ENCODE results near the gene PIKFYVE. TPM values are rescaled to one million over a fixed set of nuclear protein-coding genes. Genes with fewer than 3 reads are reported as not detected.

PIKFYVE gene
- total and polyA plus RNA-seq, 11 donors: 4.2 to 31.4 (median 20.2) TPM

DNA sequence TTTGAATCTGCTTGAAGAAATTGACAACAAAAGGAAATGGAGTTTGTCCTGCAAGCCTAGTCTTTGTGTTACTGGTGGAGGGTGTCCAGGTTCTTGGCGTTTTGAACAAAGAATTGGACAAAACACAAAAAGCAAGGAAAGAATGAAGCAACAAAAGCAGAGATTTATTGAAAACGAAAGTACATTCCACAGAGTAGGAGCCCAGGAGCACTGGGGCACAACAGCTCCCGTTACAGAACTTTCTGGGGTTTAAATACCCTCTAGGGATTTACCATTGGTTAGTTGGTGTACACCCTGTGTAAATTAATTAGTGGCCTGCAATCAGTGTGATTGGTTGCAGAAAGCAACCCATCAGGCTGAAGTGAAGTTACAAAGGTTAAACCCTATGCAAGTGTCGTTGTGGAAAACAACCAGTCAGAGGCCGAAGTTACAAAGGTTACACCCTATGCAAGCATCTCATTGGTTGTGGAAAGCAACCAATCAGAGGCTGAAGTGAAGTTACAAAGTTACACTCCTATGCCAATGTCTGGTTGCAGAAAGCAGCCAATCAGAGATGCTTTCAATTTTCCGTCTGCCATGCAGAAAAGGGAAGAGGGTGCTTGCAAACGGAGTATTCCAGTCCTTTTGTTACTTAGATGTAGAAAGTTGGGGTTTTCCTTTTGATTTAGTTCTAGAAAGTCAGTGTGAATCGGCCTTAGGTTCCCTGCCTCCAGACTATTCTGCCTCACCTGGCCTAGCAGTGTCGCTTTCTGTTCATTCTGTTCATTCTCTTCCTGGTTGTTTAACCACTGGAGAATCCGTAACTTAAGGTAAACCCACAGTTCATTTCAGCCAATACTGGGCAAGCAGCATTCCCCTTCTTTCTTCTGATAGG, 92.9 kb downstream of the PIKFYVE start:
- WGBS, 4 donors: 84 to 89% (median 86%) methylated on average over 10 of the region's 10 CpGs
- intact Hi-C loops (cut with DNase I): no loop called here

GRCh38 chr2:208359632-208359986, 93.6 kb downstream of the PIKFYVE start:
- ATAC-seq (peak; percentile 32 to 74 (median 40)), DNase-seq (peak in 1 of 5 donors; percentile 62)
- H3K36me3 ChIP-seq: peaks cover 0 to 41% (median 23%) of the 10 kb centered on the region in 9 donors
- H3K27me3 ChIP-seq: no peaks in the 10 kb centered on the region
- TF ChIP-seq POLR2A (IDR thresholded peaks at IDR 0.05): no peak
- TF ChIP-seq, protein P1, sequence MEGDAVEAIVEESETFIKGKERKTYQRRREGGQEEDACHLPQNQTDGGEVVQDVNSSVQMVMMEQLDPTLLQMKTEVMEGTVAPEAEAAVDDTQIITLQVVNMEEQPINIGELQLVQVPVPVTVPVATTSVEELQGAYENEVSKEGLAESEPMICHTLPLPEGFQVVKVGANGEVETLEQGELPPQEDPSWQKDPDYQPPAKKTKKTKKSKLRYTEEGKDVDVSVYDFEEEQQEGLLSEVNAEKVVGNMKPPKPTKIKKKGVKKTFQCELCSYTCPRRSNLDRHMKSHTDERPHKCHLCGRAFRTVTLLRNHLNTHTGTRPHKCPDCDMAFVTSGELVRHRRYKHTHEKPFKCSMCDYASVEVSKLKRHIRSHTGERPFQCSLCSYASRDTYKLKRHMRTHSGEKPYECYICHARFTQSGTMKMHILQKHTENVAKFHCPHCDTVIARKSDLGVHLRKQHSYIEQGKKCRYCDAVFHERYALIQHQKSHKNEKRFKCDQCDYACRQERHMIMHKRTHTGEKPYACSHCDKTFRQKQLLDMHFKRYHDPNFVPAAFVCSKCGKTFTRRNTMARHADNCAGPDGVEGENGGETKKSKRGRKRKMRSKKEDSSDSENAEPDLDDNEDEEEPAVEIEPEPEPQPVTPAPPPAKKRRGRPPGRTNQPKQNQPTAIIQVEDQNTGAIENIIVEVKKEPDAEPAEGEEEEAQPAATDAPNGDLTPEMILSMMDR (IDR thresholded peaks at IDR 0.05): no peak
- WGBS, 4 donors: 85 to 90% (median 88%) methylated on average over 16 to 17 of the region's 17 CpGs
- peak overlapping the region in 2 of 12 donors; percentile 24 to 33 for H3K4me3 ChIP-seq
- intact Hi-C loops (cut with DNase I): no loop called here
- H3K9me3 ChIP-seq: peaks cover 0 to 7% (median 0%) of the 10 kb centered on the region in 12 donors
- no peak overlapping the region for H3K27ac ChIP-seq
- no peaks in the 10 kb centered on the region for H3K4me1 ChIP-seq

More for the DNA sequence above, 92.9 kb downstream of the PIKFYVE start:
- ATAC-seq (peak in 1 of 4 donors; percentile 11), DNase-seq (no peak)
- TF ChIP-seq, protein P1 (IDR thresholded peaks at IDR 0.05): no peak
- Histone ChIP-seq H3K27me3 (no peaks in the 10 kb centered on the region), H3K36me3 (peaks cover 0 to 47% (median 29%) of the 10 kb centered on the region in 9 donors), H3K27ac (no peak overlapping the region), H3K4me1 (no peaks in the 10 kb centered on the region), H3K4me3 (no peak overlapping the region), H3K9me3 (peaks cover 0 to 1% (median 0%) of the 10 kb centered on the region in 12 donors)

DNA sequence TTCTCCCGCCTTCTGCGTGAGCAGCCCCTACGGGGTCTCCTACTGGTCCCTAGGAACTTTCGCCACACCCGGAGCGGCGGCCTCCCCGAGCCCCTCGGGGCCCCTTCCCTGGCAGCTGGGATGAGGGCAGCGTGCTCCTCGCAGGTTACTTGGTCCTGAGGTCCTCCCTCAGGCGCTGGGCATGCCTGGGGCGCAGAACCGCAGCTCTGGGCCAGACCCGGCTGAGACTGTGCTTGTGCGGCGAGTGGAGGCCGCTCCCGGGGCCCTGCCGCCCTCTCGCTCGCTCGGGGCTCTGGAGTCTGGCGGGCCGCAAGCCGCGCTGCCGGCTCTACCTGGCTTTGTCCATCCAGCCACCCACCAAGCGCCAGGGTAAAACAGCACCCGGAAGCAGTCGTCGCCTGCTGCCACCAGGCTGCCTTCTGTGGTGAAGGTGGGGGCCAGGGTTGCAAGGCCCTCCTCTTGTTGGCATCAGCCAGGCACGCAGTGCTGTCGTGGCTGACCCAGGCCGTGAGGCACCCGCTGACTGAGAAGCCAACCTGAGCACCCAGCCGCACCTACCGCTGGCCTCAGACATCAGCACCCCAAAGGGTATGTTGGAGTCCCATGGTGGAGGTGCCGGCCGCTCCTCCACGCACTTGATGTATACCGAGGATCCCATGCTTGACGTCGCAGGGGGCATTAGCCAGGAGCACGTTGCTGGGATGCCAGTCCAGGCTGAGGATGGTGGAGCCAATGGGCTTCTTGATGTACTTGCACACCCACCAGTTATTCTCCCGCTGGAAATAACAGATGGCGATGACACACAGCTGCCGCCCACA, 94.4 kb downstream of the PIKFYVE start:
- Histone ChIP-seq H3K4me1 (no peaks in the 10 kb centered on the region), H3K27ac (no peak overlapping the region), H3K27me3 (no peaks in the 10 kb centered on the region), H3K36me3 (peaks cover 0 to 32% (median 15%) of the 10 kb centered on the region in 9 donors), H3K9me3 (peaks cover 0 to 16% (median 0%) of the 10 kb centered on the region in 12 donors), H3K4me3 (no peak overlapping the region)
- no peak for TF ChIP-seq POLR2A (IDR thresholded peaks at IDR 0.05)
- TF ChIP-seq, protein P1 (IDR thresholded peaks at IDR 0.05): no peak
- no peak for DNase-seq
- intact Hi-C loops (cut with DNase I): no loop called here
- peak in 1 of 4 donors; percentile 57 for ATAC-seq
- 94 to 96% (median 94%) methylated on average over 26 to 48 of the region's 48 CpGs for WGBS, 4 donors

DNA sequence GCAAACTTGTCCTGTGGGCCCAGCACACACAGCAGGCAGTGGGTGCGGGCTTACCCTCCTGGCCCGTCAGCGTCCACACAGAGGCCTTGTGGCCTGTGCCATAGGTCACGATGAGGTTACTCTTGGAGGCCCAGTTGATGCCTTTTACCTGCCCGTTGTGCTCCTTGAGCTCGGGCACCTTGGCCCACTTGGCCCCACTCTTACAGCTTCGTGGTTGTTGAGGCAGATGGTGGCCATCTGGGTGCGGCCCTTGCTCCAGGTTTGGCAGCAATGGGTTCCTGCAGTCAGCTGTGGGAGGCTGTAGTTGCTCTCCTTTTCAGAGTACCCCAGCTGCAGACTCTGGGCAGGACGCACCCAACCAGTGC, 95.0 kb downstream of the PIKFYVE start:
- DNase-seq (no peak), ATAC-seq (peak in 1 of 4 donors; percentile 21)
- intact Hi-C loops (cut with DNase I): no loop called here
- whole genome bisulfite sequencing, 4 donors: 96 to 100% (median 98%) methylated on average over 7 to 9 of the region's 9 CpGs
- H3K27ac ChIP-seq: no peak overlapping the region
- H3K9me3 ChIP-seq: peaks cover 0 to 16% (median 0%) of the 10 kb centered on the region in 12 donors
- H3K4me1 ChIP-seq: no peaks in the 10 kb centered on the region
- H3K27me3 ChIP-seq: no peaks in the 10 kb centered on the region
- no peak for TF ChIP-seq POLR2A (IDR thresholded peaks at IDR 0.05)
- no peak overlapping the region for H3K4me3 ChIP-seq
- peaks cover 0 to 26% (median 9%) of the 10 kb centered on the region in 9 donors for H3K36me3 ChIP-seq

Data from heart left ventricle (tissue), 16 donors.